Epithelial cell of proximal tubule (primary cell): ENCODE results near the gene PPP4R1. TPM values are rescaled to one million over a fixed set of nuclear protein-coding genes. Genes with fewer than 3 reads are reported as not detected.

Experiments
- DNase-seq: peaks from one replicate; pipeline ENCODE4 v3.0.0-alpha.2; 2011; ENCODE audit warnings: low read depth
- H3K4me3 ChIP-seq: 2 replicates; pipeline ENCODE4 v1.5.1; 2011; ENCODE audit warnings: low read depth, mild to moderate bottlenecking, low read length
- total RNA-seq: library from RNA; depleted of rRNA; stranded (reverse); fragments of >200 nt; gene quantifications from 2 replicates; pipeline ENCODE4 v1.2.3, GENCODE V29; 2015
- TF ChIP-seq, protein P1 (sequence below): conservative IDR thresholded peaks from 2 replicates; pipeline ENCODE4 v1.5.1; 2012; ENCODE audit warnings: low read depth, mild to moderate bottlenecking, low read length

PPP4R1 gene
- total RNA-seq, 1 donor from 2014 or later = 82.0 TPM

- DNase-seq = no peak
- TF ChIP-seq, protein P1, sequence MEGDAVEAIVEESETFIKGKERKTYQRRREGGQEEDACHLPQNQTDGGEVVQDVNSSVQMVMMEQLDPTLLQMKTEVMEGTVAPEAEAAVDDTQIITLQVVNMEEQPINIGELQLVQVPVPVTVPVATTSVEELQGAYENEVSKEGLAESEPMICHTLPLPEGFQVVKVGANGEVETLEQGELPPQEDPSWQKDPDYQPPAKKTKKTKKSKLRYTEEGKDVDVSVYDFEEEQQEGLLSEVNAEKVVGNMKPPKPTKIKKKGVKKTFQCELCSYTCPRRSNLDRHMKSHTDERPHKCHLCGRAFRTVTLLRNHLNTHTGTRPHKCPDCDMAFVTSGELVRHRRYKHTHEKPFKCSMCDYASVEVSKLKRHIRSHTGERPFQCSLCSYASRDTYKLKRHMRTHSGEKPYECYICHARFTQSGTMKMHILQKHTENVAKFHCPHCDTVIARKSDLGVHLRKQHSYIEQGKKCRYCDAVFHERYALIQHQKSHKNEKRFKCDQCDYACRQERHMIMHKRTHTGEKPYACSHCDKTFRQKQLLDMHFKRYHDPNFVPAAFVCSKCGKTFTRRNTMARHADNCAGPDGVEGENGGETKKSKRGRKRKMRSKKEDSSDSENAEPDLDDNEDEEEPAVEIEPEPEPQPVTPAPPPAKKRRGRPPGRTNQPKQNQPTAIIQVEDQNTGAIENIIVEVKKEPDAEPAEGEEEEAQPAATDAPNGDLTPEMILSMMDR = no peak
- H3K4me3 ChIP-seq = no peak overlapping the region
Observed at GRCh38 chr18:9521770-9522169, 92.6 kb downstream of the PPP4R1 start.

GRCh38 chr18:9520666-9521065 lies 93.7 kb downstream of the PPP4R1 start:
- no peak for DNase-seq
- TF ChIP-seq, protein P1 = no peak

GRCh38 chr18:9519399-9519798 lies 95.0 kb downstream of the PPP4R1 start:
- no peak for DNase-seq
- no peak overlapping the region for H3K4me3 ChIP-seq
- TF ChIP-seq, protein P1 = no peak

More at GRCh38 chr18:9520666-9521065, 93.7 kb downstream of the PPP4R1 start:
- H3K4me3 ChIP-seq = no peak overlapping the region

DNA sequence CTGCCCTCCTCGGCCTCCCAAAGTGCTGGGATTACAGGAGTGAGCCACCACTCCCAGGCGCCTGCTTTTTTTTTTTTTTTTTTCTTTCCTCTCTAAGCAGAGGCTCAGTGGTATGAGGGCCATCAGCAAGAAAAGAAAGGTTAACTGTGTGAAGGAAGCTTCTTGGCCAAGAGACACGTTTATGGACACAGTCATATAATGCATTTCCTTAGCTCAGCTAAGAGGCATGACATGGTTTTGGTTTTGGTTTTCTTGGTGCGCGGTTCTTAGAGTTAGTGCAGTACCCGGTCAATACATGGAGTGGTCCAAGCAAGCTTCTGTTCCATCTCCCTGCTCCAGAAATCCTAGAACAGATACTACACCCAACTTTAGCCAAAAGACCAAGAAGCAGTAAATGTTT lies 96.5 kb downstream of the PPP4R1 start:
- no peak for DNase-seq
- TF ChIP-seq, protein P1 = no peak
- H3K4me3 ChIP-seq = no peak overlapping the region

- no peak overlapping the region for H3K4me3 ChIP-seq
- TF ChIP-seq, protein P1 = peak; percentile 94
- DNase-seq = no peak
Observed at GRCh38 chr18:9516437-9517064, 97.8 kb downstream of the PPP4R1 start.

- no peak for DNase-seq
- no peak overlapping the region for H3K4me3 ChIP-seq
- TF ChIP-seq, protein P1 = no peak
Observed at GRCh38 chr18:9513971-9514512, 100.3 kb downstream of the PPP4R1 start.
